OCI-M1 (cell line): Measurements from ENCODE around the gene CAPN15.

Experiments used
- DNase-seq: peaks from one replicate; lab custom pipeline; 2025; lab: John Stamatoyannopoulos, UW

Gene CAPN15

DNA sequence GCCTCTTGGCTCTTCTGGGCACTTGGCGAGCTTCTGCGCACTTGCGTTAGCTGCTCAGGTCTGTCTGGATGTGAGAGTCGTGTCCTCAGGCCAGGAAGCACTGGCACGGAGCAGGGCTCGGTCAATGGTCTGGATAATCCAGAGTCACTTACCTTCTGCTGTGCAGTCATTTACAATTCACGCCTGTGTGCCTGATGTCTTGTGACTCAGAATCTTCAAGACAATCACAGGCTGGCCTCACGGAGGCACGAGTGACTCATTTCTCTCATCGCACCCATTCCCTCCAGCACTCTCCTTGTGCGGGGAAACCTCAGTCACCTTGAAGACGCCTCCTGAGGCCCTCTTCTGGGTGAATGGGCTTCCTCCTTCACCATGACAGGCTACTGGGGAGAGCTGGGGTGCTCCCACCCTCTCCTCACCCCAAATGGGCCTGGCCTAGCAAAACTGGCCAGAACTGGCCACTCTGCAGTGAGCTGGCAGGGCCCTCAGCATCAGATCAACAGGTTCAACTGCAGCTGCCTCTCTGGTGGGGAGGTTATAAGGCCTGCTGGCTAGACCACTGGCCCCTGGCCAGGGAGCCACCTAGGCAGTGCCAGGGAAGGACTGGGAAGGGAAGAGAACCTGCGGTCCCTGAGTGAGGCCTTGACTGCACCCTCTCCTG is 1.9 kb upstream of the CAPN15 start:
- DNase-seq: peak; percentile 14

DNA sequence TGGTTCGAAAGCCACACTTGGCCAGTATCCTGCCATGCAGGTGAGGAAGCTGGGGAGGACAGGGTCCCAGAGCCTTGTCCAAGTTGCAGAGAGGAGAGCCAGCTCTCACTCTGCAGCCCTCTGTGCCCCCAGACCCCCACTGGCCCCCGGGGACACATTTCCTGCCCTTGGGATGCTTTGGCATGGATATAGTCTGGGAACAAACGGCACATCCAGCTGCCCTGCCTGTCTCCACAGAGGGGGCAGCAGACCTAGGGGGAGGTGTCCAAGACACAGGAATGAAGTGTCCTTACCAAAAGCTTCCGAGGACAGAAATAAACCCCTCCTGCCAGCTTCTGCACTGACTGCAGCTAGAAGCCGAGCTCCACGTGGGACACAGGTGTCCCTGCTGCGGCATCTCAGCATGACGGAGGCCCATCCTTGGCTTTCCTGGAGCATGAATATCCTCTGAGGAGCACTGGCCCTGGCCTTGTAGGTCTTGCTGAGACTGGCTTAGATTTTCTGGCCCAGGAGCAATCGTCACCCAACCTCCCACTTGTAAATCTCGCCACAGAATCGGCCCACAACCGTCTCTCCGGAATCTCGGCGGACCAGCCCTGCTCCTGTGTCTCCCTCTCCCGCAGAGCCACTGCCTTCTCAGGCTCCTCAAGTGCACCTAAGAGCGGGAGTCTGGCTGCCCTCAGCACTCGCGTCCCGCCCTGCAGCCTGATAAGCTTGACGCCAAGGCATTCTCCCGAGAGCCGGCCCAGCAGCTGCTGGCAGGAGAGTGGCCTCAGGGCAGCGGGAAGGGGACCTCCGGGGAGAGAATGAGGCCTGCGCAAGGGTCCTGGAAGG is 1.1 kb upstream of the CAPN15 start:
- peak; percentile 76 for DNase-seq

DNA sequence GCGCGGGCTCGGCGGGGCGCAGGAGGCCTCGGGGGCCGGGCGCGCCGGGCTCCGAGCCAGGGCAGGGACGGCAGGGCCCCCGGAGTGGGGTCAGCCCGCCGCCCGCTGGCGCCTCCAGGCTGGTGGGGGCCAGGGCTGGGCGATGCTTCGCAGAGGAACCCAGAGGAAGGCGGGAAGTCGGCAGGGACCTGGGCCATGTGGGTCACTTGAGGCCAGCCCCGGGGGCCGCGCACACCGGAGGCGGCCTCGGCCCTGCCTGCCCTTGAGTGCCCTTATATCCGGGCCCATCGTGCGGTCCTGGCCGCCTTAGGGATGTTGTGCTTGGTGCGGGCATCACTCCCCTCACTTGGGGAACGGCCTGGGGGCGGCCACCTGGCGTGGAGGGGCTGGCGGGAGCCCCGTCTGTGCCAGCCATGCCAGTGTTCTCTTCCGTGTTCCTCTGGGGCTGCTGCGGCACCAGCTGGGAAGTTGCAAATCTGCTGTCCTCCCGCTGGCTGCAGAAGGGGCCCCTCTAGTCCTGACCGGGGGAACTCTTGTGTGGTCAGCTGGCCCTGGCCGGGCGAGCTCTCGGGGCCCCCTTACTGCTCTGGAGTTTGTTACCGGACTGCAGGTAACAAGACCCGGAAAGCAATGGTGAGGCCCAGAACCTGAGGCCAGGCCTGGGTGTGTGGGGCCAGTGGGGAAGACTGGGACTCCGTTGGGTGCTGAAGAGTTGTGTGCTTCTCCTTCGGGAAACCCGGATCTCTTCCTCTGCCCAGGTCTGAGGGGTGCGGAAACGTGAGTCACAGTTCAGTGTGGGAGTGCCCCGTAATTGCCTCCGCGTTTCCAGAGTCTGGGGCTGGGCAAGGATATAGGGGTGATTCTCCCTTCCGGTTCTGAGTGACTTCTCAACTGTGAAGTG is 849 bp downstream of the CAPN15 start:
- peak; percentile 44 for DNase-seq

DNA sequence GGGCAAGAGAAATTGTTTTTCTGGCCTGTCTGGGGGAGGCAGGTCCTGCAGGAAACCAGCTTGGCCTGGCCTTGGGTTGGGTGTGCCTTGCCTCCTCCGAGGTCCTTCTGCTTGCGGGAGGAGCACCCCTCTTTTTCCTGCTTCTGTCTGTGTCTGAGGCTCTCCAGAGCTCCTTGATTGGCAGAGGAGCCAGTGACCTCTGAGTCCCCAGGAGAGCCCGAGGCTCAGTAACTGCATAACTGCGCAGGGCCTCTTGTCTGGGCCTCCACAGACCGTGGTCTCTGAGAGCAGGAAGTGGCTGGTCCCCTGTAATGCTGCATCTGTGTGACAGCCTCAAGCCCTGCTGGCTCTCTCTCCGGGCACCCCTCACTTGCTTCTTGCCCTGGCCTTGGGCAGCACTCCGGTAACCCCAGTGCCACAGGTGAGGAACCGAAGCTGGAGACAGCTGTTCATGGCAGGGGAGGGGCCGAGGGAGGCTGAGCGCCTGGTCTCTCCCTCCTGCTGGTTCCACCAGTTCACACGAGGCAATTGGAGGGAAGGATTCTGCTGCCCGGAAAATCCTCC is 1.6 kb downstream of the CAPN15 start:
- DNase-seq: peak; percentile 44

DNA sequence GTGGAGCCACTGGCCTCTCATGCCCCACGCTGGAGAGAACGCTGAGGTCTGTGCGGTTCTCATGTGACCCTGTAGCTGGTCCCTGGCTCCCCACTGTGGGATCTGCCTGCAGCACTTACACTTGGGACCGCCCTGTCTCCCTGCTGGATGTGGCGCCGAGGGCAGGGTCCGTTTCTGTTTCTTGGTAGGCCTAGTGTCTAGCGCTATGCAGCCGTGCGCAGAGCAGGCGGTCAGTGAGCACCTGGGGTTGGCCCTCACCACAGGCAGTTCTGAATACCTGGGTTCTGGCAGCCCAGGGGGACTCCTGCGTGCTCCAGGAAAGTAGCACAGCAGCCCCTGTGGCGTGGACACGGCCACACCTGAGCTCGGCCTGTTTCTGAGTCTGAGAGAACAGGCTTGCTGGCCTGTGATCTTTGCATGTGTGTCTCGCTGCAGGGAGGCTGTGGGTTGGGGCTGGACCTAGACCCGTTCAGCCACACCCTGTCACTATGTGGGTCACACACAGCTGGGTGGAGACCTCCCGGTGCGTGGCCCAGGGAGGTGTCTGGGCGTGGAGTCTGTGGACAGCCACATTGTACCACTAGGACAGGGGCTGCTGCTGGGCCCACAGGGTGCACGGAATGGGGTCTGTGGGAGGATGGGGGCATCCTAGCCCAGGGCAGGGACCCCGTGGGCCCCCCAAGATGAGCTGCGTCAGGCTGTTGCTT is 2.8 kb downstream of the CAPN15 start:
- DNase-seq: no peak

DNA sequence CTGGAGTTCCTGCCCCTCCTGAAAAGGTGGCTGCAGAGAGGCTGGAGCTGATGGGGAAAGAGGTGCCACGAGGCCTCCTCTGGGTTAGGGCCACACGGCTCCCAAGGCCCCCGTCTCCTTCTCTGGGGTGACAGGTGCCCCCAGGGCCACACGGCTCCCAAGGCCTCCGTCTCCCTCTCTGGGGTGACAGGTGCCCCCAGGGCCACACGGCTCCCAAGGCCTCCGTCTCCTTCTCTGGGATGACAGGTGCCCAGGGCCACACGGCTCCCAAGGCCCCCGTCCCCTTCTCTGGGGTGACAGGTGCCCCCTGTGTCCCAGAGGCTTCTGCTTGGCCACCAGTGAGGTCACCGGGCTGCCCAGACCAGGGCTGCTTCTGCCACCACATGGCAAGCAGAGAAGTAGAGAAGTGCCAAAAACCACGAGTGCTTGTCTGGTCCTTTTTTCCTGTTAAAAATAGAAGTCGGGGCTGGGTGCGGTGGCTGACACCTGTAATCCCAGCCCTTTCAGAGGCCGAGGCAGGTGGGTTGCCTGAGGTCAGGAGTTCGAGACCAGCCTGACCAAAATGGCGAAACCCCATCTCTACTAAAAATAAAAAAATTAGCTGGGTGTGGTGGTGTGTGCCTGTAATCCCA is 4.1 kb downstream of the CAPN15 start:
- no peak for DNase-seq

DNA sequence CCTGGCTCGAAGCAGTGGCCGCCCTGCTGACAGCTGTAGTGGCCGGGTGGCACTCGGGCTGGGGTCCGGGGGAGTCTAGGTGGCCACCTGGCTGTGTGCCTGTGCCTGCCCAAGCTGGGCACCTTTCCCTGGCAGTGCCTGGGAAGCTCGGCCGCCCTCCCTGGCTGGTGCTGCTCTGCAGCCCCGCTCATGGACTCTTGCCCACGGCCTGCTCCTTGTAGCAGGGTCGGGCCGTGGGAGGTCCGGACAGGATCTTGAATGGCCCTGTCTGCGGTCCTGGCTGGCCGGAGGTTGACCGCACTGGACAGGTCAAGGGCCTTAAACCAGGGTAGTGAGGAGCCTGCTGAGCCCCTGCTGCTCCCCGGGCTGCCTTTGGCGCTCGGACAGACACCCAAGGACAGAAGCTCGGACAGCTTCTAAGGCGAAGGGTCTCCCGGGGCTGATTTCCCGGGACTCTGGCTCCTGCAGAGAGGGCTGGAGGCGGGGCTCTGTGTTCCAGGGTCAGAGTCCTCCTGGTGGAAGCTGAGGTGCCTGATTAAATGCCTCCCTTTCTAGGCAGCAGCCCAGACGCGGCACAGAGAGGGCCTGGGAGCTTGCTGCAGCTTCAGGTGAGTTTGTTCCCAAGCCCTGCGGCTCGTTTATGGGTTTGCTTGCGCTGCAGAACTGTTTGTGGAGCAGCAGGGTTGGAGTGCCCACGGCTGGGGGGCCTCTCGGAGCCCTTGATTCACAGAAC is 6.0 kb downstream of the CAPN15 start:
- no peak for DNase-seq

DNA sequence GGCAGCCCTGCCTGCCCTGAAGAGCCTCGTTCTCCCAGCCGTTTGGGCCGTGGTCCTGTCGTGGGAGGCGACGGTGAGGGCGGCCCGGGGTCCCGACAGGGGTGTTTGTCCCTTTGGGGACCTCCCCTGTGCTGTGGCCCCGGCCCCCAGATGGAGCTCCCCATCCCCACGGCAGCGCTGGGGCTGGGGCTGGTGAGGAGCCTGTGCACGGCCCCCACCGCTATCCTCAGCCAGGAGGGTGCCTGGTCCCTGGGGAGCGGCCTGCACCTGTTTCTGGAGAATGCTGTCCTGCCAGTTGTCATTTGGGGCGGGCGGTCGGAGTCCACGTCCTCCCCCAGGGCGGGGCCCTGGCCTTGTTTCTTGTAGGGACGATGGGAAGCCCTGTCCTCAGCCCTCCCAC is 6.6 kb downstream of the CAPN15 start:
- DNase-seq: no peak

DNA sequence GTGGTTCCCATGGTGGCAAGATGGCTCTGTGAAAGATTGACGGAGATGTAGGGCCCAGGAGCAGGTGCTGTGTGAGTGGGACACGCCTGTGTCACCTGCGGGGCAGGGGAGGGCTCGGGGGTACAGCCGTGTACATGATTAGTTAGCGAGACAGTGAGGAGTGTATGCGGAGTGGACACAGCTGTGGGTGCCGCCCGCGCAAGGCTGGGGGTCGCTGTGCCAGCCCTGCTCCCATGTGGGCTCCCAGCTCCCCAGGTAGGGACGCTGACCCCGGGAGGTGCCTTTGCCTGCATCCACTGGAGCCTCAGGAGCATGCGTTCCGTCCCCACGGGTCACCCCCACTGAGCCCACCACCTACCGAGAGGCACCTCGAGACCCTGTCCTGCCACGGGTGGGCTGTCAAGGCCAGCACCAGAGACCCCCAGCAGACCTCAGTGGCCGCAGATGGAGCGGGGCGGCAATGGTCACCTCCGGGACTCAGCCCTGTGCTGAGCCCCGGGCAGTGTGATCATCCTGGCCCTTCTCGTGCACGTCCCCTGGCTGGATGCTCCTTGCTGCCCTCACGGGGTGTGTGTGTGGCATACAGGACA is 7.4 kb downstream of the CAPN15 start:
- DNase-seq: no peak

DNA sequence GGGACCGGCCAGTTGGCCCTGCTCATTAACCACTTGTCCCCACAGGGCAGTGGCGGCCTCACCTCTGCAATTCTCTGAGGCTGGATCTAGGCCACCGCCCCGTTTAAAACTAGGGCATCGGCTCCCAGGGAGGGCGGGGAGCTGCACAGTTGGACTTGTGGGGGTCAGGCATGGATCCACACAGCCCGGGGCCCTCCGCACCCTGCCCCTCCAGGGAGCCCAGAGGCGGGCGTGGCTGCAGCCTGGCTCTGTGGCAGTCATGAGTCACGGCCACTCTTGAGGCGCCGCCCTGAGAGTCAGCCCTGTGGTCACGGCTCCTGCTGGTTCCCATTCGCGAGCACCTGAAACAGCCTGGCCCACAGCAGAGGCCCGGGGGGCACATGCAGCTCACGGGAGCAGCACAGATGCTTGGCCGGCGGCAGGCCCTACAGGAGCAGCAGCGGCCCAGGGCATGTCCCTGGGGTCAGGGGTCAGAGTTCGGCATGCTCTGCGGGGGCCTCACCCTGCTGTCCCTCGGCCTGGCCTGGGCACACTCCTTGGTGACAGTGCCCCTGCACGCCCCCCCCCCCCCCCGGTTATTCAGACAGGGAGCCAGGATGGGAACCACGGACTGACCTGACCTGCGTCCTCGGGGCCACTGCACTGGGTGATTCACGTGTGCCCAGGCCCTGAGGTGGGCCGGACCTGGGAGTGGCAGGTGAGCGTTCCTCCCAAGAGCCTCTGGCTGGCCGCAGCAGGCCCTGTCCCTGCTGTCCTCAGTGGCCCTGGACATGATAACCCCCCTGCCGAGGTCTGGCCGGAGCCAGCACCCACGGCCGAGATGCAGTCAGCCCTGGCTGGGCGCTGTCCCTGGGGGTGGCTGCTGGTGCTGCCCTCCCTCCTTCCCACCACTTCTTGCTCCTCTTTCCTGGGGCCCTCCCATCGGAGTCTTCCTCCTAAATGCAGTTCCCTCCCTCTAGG is 8.2 kb downstream of the CAPN15 start:
- DNase-seq: no peak

DNA sequence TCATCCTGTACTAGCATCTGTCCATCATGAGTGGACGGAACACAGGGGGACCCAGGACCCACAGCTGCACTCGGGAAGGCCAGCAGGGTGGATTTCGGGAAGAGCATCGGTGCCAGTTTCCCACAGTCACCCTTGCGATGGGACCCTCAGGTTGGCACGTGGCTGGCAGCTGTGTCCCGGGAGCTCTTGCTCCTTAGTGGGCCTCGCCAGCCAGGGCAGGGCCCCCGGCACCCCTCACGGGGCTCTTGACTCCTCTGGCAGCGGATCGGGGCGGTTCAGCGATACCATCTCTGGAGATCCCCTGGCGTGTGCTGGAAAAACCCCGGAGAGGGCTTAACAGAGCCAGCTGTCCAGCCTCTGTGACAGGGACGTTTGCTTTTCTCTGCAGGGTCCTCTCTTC is 9.2 kb downstream of the CAPN15 start:
- DNase-seq: no peak

DNA sequence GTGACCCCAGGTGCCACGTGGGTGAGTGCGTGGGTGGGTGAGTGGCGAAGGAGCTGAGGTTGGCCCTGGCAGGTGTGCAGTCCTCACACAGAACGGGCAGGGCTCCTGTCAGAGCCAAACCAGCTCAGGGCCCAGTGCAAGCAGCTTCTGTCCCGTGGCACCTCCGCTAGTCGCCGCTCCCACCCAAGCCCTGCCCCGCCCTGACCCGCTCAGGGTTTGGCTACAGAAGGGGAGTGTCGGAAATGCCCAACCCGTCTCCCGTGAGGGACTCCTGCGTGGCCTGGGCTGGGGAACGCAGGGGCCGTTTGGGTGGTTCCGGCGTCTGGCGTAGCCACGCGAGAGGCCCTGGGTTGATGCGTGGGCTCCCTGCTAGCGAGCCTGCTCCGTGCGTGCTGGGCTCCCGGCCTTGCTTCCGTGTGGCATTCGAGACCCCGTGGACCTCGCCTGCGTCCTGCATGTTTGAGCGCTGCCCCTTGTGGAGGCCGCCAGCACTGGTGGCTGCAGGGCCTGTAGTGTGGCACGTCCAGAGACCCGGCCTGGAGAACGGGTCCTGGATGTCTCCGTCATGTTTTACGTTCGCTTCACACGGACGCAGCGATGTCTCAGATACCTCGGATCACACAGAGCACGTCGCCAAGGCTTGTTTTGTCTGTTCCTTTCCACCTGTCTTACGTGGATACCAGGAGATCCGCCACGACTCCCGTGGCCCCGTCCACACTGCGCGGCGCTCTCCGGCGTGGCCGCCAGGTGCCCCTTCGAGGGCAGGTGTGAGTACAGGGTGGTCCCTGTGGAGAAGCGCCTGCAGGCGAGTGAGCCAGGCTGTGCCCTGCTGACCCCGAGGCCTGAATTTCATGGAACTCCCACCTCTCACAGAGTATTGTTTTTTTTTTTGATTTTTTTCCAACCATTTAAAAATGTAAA is 10.2 kb downstream of the CAPN15 start:
- no peak for DNase-seq

DNA sequence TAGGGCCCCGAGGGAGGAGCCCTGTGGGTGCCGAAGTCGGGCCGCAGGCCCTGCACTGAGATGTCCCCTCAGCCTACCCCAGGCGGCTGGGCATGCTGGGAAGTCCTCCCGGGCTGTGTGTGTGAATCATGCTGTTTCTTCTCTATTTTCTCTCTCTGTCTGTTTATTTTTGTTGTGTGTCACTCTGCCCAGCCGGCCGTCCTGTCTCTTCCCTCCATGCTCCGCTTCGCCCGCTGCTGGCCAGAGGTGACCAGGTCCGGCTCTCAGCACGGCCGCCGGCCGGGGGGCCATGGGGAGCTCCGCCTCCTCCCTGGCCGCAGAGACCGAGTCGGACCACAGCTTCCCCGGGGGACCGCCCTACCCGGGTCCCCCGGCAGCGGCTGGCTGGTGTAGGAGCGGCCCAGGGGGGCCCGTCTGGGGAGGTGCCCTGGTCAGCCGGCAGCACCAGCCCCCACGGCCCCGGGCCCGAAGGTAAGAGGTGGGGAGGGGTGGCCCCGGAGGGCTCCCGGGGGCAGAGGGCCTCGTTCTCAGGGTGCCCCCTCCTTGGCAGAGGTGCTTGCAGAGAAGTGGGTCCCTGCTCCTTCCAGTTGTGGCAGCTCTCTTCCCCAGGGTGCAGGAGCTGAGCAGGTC is 12.5 kb downstream of the CAPN15 start:
- no peak for DNase-seq

DNA sequence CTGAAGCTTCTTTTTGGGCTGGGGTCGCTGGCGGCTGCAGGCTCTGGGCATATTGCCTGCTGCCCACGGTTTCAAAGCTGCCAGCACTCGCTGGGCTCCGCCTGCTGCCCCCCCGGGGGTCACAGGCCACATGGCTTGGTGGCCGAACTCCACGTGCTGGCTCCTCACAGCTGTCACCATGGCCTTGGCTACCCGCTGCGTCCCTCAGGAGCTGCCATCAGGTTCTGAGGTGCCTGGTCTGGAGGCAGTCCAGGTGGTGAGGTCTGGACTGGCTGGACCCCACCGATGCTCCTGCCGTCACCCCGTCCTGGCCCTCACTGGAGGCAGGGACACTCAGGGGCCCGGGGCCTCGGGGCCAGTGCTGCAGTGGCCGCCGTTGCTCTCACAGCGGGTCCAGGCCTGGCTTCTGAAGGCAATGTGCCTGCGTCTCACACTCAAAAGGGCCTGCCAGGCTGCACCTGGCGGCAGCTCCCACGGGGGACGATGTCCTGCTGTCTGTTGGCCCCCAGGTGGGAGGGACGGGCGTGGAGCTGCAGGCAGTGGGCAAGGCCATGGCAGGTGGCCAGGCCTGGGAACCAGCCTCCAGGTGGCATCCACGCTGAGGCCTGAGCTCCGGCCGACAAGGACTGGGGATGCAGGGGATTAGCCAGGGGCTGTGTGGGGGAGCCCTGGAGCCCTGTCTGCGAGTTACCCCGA is 13.3 kb downstream of the CAPN15 start:
- DNase-seq: no peak

DNA sequence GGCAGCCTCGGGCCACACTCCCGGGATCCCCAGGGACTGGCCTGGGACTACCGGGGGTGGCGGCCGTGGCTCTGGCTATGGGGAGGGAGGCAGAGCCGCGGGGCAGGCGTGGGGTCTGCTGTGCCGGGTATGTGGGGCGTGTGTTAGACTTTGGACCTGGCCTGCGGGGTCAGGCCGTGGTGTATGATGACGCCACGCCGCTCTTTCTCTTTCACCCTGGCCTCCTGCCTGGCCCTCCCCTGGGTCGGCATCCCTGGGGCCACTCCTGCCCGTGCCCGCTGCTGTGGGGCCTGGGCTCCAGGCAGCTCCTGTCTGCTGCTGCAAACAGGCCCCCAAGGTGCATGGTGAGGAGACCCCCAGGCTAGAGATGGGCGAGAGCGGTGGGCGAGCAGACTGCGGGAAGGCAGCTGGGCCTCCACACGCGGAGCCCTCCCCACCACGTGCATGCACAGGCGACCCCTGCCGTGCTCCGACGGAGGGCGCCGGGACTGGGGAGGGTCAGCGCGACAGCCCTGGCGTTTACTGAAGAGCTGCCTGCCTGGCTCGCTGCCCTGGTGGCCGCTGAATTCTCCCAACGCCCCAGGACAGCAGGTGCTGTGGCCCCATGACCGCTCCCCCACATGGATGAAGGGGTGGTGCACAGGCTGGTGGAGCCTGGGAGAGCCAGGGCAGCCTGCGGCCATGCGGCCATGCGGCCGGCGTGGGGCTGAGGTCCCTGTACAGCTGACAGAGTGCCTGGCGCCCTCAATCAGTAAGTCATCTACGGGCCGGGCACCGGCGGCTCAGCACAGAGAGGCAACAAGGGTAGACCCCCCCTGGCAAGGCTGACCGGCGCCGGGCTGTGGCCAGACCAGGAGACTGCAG is 16.0 kb downstream of the CAPN15 start:
- no peak for DNase-seq

DNA sequence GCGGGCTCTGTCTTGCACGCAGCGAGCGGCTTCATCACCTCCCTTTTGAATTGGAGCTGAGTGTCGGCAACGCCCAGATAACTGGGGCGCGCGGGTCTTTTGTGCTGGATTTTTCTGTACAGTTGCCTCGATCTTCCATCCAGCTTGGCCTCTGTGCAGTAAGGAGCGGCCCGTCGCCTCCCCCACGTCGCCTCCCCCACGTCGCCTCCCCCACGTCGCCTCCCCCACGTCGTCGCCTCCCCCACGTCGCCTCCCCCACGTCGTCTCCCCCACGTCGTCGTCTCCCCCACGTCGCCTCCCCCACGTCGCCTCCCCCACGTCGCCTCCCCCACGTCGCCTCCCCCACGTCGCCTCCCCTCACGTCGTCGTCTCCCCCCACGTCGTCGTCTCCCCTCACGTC is 17.0 kb downstream of the CAPN15 start:
- no peak for DNase-seq
